ENCODE measurements around the gene RANGRF.

RANGRF gene

GRCh38 chr17:8314797-8315763 is 26.6 kb downstream of the RANGRF start:
- DNase-seq (ENCODE audit: low read depth) = no peak

- DNase-seq (ENCODE audit: low read depth) = no peak
Observed at GRCh38 chr17:8315764-8316217, 27.3 kb downstream of the RANGRF start.

GRCh38 chr17:8318010-8318935 is 29.8 kb downstream of the RANGRF start:
- DNase-seq (ENCODE audit: low read depth) = no peak

- no peak for DNase-seq (ENCODE audit: low read depth)
Observed at GRCh38 chr17:8320262-8320661, 31.8 kb downstream of the RANGRF start.

GRCh38 chr17:8320990-8321389 is 32.5 kb downstream of the RANGRF start:
- no peak for DNase-seq (ENCODE audit: low read depth)

- no peak for DNase-seq (ENCODE audit: low read depth)
Observed at GRCh38 chr17:8322061-8322460, 33.6 kb downstream of the RANGRF start.

- DNase-seq (ENCODE audit: low read depth) = no peak
Observed at GRCh38 chr17:8324132-8324531, 35.7 kb downstream of the RANGRF start.

GRCh38 chr17:8324923-8325322 is 36.5 kb downstream of the RANGRF start:
- no peak for DNase-seq (ENCODE audit: low read depth)

- DNase-seq (ENCODE audit: low read depth) = no peak
Observed at GRCh38 chr17:8326511-8327302, 38.2 kb downstream of the RANGRF start.

- DNase-seq (ENCODE audit: low read depth) = no peak
Observed at GRCh38 chr17:8327303-8327649, 38.8 kb downstream of the RANGRF start.

GRCh38 chr17:8332128-8332527 is 43.7 kb downstream of the RANGRF start:
- no peak for DNase-seq (ENCODE audit: low read depth)

GRCh38 chr17:8332688-8333087 is 44.2 kb downstream of the RANGRF start:
- no peak for DNase-seq (ENCODE audit: low read depth)

GRCh38 chr17:8333281-8333680 is 44.8 kb downstream of the RANGRF start:
- no peak for DNase-seq (ENCODE audit: low read depth)

GRCh38 chr17:8337802-8338752 is 49.6 kb downstream of the RANGRF start:
- no peak for DNase-seq (ENCODE audit: low read depth)

GRCh38 chr17:8338753-8339140 is 50.3 kb downstream of the RANGRF start:
- DNase-seq (ENCODE audit: low read depth) = no peak

- no peak for DNase-seq (ENCODE audit: low read depth)
Observed at GRCh38 chr17:8339540-8339939, 51.1 kb downstream of the RANGRF start, which contains the start of gene ODF4. Gene ODF4 (plus strand): TSS chr17:8339840. CDS start chr17:8340052, 212 bp downstream.

Measured in activated gamma-delta T cell treated with anti-CD3 and anti-CD28 coated beads, Interleukin-2, amount 50 U/mL, for 16 hours (primary cell).